Inferior parietal cortex (tissue), 1 donor: ENCODE measurements around the gene FSTL4.
A peak's percentile ranks its signal among the peaks of the same experiment; 100 is the strongest.

Source experiments
- DNase-seq: peaks from one replicate; pipeline ENCODE4 v3.0.0-alpha.2; 2016; ENCODE audit errors: extremely low spot score

FSTL4 gene

DNA sequence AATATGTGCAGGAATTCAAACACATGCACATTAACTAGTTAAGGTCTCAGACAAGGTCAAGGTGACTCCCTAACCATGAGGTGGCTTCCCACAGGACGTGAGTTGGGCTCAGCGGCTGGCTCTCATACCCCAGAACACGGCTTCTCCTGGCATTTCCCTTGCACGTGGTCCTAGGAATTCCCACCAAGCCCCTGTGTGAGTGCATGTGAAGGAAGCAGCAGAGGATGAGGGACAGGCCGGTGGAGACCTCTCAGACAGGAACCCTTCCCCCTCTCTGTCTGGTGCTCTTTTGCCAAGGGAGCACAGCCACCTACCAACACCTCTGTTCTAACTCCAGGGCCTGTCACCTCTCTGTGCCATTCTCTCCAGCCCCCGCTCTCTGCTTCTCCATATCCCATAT is 271.0 kb downstream of the FSTL4 start:
- DNase-seq = no peak

DNA sequence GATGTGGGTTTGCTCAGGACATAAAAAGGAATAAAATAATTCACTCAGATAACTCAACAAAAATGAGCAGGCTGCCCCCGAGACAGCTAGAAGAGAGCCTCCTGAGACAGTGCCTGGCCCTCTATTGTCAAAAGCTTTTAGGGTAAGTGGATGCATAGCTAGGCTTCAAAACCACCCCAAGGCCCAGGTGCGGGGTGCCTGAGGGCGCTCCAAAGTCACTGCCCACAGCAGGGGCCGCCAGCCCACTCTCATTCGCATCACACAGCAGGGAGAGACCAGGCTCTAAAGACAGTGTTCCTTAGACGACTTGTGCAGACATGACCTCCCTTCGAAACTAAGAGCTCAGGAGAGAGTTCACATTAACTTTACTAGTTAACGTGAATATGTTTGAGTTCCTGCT is 271.5 kb downstream of the FSTL4 start:
- DNase-seq = no peak

- no peak for DNase-seq
Measured at GRCh38 chr5:133340002-133340755, 272.2 kb downstream of the FSTL4 start.

GRCh38 chr5:133338504-133339355 is 273.6 kb downstream of the FSTL4 start:
- no peak for DNase-seq

- no peak for DNase-seq
Measured at GRCh38 chr5:133337795-133338445, 274.4 kb downstream of the FSTL4 start.

DNA sequence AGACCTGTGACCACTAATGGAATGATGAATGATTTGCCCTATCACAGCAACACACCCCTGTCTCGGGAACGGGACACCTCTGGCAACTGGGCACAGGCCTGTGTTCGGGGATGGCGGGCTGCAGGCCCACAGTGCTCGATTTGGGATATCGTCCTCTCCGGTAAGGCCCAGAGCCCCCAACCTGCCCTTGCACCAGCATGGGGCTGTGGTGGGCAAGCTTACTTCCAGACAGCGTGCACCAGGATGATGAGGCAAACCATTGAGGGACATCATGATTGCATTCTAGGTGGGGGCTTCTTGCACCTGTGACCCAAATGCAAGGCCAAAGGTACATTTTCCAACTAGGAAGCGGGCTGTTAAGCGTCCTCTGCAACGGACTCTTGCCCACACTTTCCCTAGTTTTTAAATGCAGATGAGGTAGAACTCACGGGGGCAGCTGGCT is 275.4 kb downstream of the FSTL4 start:
- no peak for DNase-seq

GRCh38 chr5:133336121-133336968 is 276.0 kb downstream of the FSTL4 start:
- DNase-seq = no peak

- DNase-seq = no peak
Measured at GRCh38 chr5:133334796-133335639, 277.3 kb downstream of the FSTL4 start.

DNA sequence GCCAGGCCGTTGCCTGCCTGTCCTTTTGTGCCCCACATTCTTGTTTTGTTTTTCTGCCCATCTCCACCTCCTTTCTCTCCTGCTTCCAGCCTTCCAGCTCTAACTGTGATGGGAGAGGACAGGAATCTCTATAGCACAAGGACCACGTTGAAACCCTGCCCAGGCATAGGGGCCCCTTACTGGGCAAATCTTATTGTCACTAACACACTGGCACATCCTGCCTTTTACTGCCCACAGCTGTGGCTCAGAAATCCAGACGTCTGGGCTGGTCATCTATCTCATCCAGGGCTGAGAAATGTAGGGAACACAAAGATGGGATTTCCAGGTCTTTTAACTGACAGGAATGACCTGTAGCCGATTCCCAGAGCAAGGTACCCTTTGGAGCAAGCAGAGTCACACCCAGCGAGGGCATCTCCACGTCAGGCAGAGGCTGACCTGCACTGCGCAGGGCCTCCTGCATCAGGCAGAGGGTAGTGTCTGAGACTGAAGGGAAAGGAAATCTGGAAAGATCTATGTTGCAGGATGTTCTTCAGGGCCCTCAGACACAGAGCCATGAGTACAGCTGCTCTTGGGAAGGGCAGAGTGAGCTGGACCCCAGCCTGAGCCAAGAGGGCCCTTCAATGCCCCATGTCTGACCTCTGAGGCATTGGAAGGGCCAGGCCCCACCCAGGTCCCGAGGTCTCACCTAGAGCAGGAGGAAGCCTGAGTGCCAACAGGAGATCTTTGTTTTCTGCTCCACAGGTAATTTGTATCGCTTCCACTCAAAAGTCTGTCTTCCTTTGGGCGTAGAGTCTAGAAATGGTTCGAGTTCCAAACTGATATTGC is 278.8 kb downstream of the FSTL4 start:
- no peak for DNase-seq

DNA sequence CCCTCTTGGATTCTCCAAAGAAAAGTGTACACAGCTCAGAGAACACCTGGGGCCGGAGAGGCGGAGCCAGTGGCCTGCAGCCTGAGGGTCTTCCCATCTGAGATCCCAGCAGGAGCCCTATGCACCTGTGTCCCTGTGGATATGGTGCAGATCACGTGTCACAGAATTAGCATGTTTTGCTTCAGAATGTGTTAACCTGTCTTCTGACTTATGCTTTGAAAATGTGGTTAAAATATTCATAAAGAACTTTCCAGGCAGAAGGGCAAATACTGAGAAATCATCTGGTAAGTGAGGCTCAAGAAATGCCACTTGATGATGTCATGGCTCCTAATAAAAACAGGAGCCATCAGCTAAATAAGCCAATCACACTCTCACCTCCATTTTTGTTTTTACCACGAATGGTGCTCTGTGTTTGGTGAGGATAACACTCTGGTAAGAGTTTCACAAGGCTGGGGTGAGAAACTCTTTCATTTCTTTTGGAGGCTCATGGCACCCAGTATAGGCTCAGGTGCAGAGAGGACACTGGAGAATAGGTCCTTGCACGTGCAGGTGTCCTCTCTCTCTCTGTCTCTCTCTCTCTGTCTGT is 279.8 kb downstream of the FSTL4 start:
- no peak for DNase-seq

DNA sequence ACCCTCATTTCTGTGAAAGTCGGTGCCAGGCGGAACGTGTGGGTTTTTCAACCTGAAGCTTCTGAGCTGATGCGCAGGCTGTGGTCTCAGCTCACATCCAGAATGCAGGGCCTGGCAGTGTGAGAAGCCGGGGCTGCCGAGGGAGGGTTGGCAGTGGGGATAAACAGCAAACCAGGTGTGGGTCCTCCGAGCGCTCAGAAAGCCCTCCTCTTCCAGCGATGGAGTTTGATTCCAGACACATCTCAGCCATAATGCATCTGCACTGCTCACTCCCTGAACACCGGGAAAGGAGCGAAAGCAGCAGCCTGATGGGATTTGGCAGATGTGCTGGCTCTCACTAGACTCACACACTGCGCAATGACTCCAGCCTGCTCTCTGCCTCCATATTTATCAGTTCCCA is 280.4 kb downstream of the FSTL4 start:
- no peak for DNase-seq

GRCh38 chr5:133330956-133331355 is 281.4 kb downstream of the FSTL4 start:
- no peak for DNase-seq

DNA sequence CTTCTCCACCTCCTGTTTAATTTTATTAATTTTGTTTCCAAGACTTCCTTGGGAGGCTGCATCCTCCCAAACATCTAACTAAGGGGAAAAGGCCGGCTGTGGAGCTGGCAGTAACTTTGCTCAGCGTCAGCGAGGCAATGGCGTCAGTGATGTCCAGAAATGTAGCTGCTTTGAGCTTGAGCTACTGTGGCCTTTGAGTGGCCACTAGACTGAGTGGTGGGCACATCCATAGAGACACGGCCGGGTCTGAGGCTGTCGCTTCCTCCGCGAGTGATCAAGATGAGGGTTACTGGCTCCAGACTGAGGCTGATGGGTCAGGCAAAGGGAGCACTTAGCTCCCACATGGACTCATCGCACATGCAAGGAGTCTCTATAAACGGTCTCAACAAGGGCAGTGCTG is 283.5 kb downstream of the FSTL4 start:
- no peak for DNase-seq

GRCh38 chr5:133327946-133328401 is 284.4 kb downstream of the FSTL4 start:
- no peak for DNase-seq

DNA sequence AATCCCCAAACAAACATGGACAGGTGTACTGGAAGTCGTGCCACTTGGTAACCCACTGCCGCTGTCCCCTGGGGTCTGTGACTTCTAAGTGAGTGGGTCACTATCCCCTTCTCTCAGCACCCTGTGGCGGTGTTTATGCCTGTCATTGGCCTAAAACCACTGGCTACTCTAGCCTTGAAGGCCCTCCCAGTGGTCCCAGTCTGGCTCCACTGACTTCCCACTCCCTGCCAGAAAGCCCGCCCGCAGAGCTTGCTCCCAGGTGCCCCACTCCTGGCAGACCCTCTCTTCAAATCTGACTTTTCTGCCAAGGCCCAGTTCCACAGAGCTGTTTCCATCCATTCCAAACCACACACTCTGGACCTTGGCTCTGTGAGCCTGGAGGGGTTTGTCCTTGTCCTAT is 286.0 kb downstream of the FSTL4 start:
- DNase-seq = no peak

- DNase-seq = peak; percentile 48
Measured at GRCh38 chr5:133325864-133326263, 286.5 kb downstream of the FSTL4 start.

DNA sequence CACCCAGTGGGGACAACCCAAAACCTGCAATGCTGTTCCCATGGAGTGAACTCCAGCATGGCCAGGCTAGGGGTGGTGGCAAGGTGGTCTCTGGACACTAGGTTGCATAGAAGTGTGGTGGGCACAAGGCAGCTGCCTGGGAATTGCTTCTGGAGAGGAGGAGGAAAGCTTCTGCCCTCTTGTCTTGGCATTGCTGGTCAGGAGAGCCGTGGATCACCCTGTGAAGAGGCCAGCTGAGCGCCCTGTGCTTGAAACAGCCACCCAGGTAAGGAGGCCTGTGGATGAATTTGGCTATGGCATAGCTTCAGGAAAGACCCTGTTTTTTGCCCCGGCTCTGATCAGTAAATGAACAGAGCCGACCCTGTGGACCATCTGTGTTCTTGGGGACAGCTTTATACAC is 287.4 kb downstream of the FSTL4 start:
- DNase-seq = no peak

GRCh38 chr5:133323494-133324457 is 288.6 kb downstream of the FSTL4 start:
- DNase-seq = no peak
